Activated CD8-positive, alpha-beta memory T cell treated with anti-CD3 and anti-CD28 coated beads, Interleukin-2, amount 50 U/mL, for 24 hours (primary cell): ENCODE measurements around the gene PINK1.

Source experiments
- DNase-seq: peaks from one replicate; pipeline ENCODE4 v3.0.0-alpha.2; 2020; ENCODE audit errors: extremely low read depth

Gene PINK1

DNA sequence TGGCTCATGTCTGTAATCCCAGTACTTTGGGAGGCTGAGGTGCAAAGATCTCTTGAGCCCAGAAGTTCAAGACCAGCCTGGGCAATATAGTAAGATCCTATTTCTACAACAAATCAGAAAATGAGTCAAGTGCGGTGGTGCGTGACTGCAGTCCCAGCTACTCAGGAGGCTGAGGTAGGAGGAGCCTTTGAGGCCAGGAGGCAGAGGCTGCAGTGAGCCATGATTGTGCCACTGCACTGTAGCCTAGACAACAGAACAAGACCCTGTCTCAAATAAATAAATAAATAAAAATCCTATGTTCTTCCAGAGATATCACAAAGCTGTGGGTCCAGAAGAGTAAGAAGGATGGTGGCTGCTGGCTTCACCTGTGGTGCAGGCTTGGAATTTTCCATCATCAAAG lies 22.3 kb upstream of the PINK1 start:
- DNase-seq = no peak

DNA sequence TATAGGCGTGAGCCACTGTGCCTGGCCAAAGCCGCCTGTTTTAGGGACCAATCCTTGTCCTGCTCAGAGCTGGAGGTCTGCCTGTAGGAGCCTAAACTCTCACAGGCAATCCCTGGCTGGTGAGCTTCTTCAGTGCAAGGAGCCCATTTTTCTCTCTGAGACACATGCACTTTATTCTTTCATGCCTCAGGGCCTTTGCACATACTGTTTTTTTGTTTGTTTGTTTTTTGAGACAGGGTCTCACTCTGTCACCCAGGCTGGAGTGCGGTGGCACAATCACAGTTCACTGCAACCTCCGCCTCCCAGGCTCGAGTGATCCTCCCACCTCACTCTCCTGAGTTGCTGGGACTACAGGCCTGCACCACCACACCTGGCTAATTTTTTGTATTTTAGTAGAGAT lies 21.6 kb upstream of the PINK1 start:
- no peak for DNase-seq

DNA sequence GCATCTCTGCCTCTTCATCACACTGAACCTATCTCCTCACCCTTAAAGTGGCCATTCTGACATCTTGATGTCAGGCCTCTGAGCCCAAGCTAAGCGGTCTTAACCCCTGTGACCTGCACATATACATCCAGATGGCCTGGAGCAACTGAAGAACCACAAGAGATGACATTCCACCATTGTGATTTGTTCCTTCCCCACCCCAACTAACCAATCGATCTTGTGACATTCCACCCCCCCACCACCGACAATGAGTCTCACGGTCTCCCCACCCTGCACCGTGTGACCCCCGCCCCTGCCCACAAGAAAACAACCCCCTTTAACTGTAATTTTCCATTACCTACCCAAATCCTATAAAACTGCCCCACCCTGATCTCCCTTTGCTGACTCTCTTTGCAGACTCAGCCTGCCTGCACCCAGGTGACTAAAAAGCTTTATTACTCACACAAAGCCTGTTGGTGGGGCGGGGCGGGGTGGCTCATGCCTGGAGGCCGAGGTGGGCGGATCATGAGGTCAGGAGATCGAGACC lies 21.0 kb upstream of the PINK1 start:
- no peak for DNase-seq

DNA sequence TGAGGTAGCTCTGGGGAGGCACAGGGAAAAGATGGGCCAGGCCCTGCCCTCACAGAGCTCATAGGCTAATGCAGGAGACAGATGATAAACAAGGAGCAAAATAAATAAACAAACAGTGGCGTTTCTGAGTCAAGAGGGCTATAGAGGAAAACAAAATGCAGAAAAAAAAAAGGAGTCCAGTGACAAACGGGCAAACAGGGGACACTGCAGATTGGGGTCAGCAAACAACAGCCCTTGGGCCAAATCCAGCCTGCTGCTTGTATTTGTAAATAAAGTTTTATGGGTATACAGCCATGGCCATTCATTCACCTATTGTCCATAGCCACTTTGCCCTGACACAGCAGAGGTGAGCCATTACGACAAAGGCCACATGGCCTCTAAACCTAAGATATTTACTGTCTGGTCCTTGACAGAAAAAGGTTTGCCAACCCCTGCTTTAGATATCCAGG lies 19.1 kb upstream of the PINK1 start:
- no peak for DNase-seq

DNA sequence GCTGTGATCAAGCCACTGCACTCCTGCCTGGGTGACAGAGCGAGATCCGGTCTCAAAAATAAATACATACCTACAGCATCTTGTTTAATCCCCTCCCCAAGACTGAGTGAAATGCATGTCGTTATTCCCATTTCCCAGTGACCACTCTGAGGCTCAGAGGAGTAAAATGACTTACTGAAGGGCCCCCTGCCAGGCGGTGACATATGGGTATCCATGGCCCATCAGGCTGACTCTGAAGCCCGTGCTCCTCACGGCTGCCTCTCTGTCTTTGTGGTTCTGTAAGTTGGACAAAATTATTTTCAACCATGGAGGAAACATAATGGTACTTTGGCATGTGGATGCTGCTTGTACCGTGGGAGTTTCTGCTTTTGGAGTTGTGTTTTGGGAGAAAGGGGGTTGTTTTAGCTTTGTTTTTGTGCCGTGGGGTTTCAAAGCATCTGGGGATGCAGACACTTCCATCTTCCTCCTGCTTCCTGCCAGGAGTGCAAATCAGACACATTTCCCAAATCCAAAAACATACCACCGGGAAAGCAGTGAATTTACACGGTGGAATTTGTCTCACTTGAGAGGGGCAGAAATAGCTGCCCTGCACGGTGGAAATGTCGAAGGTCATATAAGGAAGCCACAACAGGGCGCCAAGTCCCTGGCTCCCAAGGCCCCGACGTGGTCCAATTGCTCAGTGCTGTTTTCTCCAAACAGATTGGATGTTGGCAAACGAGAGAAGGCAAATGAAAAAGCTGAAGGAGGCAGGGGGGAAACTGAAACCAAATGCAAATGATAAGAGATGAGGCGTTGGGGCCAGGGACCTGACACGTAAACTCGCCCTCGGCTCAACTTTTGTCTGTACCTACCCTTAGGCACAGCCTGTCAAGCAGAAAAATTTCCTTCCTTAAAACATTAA lies 17.1 kb upstream of the PINK1 start:
- no peak for DNase-seq

DNA sequence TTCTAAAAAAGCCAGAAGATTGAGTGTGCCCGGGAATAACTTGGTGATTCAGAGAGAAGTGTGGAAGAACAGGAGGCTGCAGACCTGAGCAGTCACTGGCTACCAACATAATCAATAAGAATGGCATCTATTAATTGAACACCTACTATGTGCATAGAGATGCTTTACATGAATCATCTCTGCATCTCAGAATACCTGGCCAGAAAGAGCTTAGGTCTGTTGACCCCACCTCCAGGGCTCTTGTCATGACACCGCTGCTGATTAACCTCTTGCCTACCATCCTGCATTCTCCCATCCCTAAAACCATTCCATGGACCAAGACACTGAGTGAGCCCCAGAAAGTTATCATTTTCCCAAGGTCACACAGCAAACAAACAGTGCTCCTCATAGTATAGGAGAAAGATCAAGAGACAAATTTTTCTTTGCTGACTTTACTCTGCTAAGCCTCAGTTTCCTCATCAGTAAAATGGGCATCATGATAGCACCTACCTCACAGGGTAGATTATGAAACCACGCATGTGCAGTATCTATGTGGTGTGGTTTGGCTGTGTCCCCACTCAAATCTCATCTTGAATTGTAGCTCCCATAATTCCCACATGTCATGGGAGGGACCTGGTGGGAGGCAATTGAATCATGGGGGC lies 16.3 kb upstream of the PINK1 start:
- no peak for DNase-seq

DNA sequence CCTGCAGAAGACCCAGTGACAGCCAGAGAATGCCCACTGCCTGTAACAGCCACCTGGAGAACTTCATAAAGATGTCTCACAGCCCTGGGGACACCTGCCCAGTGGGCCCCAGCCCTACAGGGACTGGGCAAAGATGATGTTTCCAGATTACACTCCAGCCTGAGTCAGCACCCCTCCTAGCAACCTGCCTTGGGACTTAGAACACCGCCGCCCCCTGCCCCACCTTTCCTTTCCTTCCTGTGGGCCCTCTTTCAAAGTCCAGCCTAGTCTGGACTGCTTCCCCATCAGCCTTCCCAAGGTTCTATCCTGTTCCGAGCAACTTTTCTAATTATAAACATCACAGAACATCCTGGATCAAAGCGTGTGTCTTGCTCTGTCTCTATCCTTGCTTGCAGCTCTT lies 14.7 kb upstream of the PINK1 start:
- no peak for DNase-seq

DNA sequence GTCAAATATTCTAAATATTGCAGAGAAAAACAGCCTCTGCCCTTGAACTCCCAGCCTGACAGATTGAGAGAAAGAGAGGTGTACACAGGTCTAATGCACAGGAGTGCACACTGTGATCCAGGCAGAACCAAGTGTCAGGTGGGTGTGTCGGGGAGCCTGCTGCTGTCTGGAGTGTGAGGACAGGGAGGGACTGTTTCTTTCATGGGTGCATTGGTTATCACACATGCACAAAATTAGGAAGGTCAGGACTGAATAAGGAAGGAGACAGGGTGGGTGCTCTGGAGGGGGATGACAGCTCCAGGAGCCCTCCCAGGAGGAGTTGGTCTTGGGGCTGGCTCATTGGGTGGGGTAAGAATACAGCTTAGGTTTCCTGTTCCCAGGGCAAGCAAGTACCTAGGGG lies 13.3 kb upstream of the PINK1 start:
- DNase-seq = no peak

DNA sequence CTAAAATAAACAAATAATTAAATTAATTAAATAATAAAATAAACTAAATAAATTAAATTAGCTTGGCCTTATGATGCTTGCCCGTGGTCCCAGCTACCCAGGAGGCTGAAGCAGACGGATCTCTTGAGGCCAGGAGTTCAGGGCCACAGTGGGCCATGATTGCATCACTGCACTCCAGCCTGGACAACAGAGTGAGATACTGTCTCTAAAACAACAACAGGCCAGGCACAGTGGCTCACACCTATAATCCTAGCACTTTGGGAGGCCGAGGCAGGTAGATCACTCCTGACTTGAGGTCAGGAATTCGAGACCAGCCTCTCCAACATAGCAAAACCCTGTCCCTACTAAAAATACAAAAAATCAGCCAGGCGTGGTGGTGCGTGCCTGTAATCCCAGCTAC lies 12.2 kb upstream of the PINK1 start:
- DNase-seq = no peak

DNA sequence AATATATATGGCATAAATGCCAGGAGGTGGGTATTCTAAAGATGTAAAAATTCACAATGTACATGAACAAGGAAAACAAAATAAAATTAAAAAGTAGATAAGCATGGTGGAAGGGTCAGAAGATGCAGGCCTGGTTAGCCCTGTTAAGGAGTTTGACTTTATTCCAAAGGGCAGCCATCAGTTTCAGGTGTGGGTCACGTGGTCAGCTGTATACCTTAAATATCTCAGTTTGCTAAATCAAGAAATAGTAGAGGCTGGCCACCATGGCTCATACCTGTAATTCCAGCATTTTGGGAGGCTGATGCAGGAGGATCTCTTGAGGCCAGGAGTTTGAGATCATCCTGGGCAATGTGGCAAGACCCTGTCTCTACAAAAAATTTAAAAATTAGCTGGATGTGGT lies 8.5 kb upstream of the PINK1 start:
- no peak for DNase-seq

DNA sequence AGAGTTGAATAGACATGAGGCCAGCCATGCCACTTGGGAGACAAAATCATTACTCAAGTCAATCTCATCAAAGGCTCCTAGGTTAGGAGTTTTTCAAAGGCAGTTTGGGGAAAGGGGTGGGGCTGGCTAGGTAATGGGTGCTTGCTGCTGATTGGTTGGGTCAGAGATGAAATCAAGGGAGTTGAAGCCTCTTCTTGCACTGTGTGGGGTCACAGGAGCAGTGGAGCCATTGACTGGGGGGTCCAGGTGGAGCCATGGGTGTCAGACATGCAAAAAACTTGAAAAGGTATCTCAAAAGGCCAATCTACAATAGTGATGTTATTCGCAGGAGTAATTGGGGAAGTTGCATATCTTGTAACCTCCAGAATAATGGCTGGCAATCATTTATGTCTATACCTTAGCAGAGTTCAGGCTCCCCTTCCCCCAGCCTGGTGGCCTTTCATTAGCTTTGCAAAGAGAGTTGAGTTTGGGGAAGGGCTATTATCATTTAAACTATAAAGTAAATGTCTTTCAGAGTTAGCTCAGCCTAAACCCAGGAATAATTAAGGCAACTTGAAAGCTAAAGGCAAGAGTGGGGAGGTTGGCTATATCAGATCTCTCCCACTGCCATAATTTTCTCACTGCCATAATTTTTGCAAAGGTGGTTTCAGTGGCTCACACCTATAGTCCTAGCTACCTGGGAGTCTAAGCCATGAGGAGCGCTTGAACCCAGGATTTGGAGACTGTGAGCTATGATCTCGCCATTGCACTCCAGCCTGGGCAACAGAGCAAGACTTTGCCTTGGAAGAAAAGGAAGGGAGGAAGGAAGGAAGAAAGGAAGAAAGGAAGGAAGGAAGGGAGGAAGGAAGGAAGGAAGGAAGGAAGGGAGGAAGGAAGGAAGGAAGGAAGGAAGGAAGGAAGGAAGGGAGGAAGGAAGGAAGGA lies 7.8 kb upstream of the PINK1 start:
- no peak for DNase-seq

DNA sequence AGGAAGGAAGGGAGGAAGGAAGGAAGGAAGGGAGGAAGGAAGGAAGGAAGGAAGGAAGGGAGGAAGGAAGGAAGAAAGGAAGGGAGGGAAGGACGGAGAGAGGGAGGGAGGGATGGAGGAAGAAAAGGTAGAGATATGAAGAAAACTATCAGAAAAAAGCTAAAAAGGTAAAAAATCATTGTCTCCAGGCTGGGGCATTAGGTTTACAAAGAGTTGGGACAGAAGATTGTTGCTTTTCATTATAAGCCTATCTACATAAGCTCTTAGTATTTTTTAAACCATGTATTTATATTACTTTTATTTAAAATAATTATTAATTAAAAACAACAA lies 7.2 kb upstream of the PINK1 start:
- DNase-seq = no peak

DNA sequence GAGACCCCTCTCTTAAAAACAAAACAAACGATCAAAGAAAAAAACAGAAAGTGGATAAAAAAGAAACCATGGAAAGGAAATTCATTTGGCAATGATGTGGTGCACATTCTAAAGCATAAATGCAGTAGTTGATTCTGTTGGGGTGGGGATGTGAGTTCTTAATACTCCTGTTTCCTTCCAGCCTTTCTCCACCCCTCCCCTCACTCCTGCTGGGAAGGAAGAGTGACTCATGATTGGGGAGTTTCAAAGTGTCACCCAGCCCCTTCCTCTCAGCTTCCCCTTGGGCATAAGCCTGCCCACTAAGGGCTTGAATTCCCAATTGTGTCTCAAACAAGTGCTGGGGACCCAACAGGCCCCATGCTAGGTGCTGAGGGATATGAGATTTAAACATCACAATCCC lies 6.7 kb upstream of the PINK1 start:
- DNase-seq = no peak

DNA sequence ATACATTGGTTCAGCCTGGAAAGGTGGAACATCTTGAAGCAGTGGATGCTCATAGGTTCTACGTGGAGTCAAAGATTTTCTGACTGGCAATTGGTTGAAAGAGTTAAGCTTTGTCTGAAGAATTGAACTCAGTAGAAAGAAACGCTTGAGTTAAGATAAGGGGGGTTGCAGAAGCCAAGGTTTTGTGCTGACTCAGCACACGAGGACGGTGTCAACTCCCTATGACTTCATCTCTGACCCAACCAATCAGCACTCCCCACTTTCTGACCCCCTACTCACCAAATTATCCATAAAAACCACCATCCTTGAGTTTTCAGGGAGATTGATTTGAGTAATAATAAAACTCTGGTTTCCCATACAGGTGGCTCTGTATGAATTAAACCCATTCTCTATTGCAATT lies 2.5 kb upstream of the PINK1 start:
- no peak for DNase-seq

DNA sequence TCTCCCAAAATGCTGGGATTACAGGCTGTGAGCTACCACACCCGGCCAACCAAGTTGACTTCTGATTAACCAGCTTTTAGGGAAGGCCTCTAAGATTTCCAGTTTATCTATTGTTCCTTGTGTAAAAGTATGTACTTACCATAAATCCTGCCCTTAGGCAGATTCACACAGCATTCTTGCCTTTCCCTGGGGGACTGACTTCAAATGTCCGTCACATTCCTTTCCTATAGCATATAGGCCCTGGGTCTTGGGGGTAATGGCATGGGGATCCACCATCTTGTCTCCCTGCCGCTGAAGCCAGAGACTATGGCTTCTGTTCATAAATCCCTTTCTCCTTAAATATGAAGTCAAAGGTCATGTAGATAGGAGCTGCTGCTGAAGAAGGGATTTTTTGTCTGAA lies 872 bp upstream of the PINK1 start:
- DNase-seq = no peak

DNA sequence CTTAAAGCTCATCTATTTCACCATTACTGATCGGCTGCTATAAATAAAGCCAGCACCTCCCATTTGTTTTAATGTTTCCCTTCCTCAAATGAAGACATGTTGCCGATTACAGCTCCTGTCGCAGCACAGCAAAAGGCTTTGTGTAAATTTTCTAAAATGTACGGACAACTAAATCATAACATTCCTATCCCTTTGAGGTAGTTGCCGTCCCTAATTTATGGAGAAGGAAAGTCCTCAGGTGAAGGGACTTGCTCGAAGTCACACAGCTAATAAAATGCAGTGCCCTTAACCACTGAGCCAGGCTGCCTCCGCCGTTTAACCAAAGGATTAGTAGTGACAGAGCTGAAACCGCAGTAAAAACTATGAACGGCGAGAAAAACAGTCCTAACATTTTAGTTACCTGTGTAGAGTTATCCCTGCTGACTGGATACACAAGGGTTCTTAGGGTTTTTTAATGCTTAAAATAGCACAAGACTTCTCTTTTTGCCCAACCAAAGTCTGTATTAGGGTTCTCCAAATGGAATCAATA lies 871 bp downstream of the PINK1 start:
- no peak for DNase-seq

DNA sequence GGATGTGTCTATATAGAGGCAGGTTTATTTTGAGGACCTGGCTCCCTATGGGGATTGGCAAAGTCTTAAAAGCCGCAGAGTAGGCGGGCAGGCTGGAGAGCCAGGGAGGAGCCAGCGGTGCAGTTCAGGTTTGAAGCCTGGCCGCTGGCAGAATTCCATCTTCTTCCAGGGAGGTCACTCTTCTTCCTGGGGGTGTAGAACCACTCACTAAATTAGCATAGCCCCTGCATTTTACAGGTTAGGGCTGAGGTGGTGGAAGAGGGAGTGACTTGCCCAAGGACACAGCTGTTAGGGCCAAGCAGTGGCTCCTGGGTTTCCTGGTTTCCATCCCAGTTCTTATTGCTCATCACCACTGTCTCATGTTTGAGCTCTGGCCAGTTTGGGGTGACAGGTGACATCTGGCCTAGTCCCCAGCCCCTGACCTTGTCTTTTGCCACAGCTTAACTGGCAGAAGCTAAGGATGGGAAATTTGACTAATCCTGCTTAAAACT lies 1.4 kb downstream of the PINK1 start:
- no peak for DNase-seq

DNA sequence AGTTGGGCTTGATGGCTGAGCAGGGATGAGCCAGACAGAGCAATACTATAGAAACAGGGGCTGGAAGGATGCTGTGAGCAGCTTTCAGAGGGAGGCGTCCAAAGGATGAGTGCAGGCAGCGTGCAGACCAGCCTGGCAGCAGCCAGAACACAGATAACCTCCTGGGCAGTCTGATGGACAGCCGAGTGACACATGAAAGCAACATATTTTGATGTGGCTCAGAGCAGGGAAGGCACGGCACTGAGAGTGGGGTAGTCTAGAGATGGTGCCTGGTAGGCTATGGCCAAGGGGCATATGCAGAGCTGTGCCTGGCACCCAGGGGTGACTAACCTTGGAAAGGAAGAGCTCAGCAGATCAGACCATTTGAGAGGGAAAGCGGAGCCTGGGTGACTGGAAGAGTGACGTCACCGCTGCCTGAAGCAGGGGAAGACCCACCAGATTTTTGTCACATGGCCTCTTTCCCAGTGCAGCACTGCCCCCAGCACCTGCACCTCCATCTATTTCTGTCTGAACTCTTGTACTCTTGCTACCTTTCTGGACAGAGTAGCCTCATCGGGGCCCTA lies 3.6 kb downstream of the PINK1 start:
- no peak for DNase-seq

DNA sequence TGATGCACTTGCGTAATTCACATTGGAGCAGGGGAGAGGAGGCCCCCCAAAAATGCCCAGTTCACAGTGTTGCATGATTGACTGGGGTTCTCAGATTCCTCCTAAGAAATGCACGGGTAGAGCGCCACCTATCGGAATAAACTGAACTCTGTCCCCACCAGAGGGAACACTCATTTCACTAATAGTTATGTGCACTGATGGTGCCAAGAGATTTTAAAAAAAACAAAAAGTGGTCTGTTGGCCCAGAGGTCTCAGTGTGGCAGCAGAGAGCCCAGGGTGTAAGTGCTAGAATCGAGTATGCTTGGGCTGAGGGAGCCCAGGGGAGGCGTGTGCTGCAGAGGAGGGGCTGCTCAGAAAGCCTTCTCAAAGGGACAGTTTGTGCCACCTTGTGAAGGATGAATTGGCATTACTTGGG lies 6.9 kb downstream of the PINK1 start:
- DNase-seq = no peak

DNA sequence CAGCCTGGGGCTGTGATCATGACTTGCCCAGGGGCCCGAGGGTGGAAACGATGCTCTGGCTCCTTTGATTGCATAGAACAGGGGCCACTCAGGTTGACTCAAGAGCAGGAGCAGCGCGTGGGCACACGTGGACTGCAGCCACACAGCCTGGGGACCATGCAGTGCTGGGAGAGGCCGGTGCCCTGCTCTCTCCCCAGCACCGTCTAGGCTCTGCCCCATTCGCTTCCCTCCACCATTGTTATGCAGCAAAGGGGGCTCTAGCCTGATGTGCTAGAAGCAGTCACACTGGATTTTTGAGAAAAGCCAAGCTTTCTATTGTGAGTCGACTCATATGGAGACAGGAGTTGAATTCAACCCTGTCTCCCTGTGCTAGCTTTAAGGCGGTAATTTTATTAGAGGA lies 8.7 kb downstream of the PINK1 start:
- no peak for DNase-seq

DNA sequence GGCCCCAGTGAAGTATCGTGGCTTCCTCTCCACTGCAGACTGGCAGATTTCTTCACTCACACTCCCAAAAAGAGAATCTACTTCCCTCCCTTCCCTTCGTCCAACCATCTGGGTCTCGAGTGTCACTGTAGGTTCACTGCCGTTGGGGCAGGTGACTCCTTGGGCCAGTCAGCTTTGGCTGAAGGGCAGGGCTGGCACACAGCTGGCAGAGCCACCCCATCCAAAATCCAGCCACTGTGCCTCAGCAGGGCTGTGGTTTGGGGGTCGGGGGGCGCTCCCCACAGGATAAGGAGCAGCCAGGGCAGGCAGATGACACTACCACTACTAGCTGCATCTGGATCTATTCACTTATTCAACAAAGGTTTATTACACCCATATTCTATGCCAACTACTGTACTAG lies 9.8 kb downstream of the PINK1 start:
- no peak for DNase-seq

DNA sequence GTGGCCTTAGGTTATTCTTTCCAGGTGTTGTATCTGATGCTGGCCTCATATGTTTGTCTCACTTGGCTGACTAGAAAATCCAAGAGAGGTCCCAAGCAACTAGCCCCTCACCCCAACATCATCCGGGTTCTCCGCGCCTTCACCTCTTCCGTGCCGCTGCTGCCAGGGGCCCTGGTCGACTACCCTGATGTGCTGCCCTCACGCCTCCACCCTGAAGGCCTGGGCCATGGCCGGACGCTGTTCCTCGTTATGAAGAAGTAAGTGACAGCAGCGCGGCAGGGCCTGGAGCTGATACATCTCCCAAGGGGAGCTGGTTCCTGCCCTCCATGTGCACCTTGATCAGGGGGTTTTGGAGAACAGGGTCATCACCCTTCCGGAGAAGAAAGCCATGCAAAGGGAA lies 11.2 kb downstream of the PINK1 start:
- DNase-seq = no peak
